Measurements from ENCODE around the gene SOX2. TPM values are rescaled to one million over a fixed set of nuclear protein-coding genes. Genes with fewer than 3 reads are reported as not detected.

Gene SOX2
- total RNA-seq, 2 donors from 2014 or later, result 0.33 to 1.3 TPM

GRCh38 chr3:181738551-181738950 is 26.8 kb downstream of the SOX2 start:
- WGBS, 2 donors, result 55 to 60% methylated on average over 5 of the region's 5 CpGs
- intact Hi-C loops (cut with DNase I), result no loop called here
- DNase-seq, result no peak
- no peaks in the 10 kb centered on the region for H3K9me3 ChIP-seq
- H3K4me3 ChIP-seq, result no peak overlapping the region
- no peaks in the 10 kb centered on the region for H3K4me1 ChIP-seq
- no peaks in the 10 kb centered on the region for H3K27me3 ChIP-seq
- TF ChIP-seq CTCF (IDR thresholded peaks at IDR 0.05) (no peak), POLR2A (IDR thresholded peaks at IDR 0.05) (no peak)
- H3K36me3 ChIP-seq (replicated peaks in 1 of 2; ENCODE audit: insufficient read depth in 1 of 2, low read depth in 2 of 2), result no peaks in the 10 kb centered on the region
- H3K27ac ChIP-seq, result no peak overlapping the region
- no peak for ATAC-seq

GRCh38 chr3:181739628-181740027 is 27.9 kb downstream of the SOX2 start:
- Histone ChIP-seq H3K9me3 (no peaks in the 10 kb centered on the region), H3K27ac (no peak overlapping the region), H3K27me3 (no peaks in the 10 kb centered on the region), H3K4me1 (no peaks in the 10 kb centered on the region), H3K36me3 (replicated peaks in 1 of 2; ENCODE audit: insufficient read depth in 1 of 2, low read depth in 2 of 2) (no peaks in the 10 kb centered on the region), H3K4me3 (no peak overlapping the region)
- intact Hi-C loops (cut with DNase I), result no loop called here
- 69 to 76% methylated on average over 4 of the region's 4 CpGs for WGBS, 2 donors
- no peak for DNase-seq
- no peak for ATAC-seq
- no peak for TF ChIP-seq POLR2A (IDR thresholded peaks at IDR 0.05)
- no peak for TF ChIP-seq CTCF (IDR thresholded peaks at IDR 0.05)

GRCh38 chr3:181741417-181741816 is 29.7 kb downstream of the SOX2 start:
- DNase-seq, result no peak
- 35 to 39% methylated on average over 6 of the region's 6 CpGs for WGBS, 2 donors
- no peaks in the 10 kb centered on the region for H3K27me3 ChIP-seq
- H3K27ac ChIP-seq, result no peak overlapping the region
- ATAC-seq, result no peak
- H3K4me3 ChIP-seq, result no peak overlapping the region
- no peaks in the 10 kb centered on the region for H3K4me1 ChIP-seq
- intact Hi-C loops (cut with DNase I), result no loop called here
- TF ChIP-seq POLR2A (IDR thresholded peaks at IDR 0.05), result no peak
- H3K36me3 ChIP-seq (replicated peaks in 1 of 2; ENCODE audit: insufficient read depth in 1 of 2, low read depth in 2 of 2), result no peaks in the 10 kb centered on the region
- no peaks in the 10 kb centered on the region for H3K9me3 ChIP-seq

GRCh38 chr3:181752202-181752671 is 40.5 kb downstream of the SOX2 start:
- no peak for DNase-seq
- H3K36me3 ChIP-seq (replicated peaks in 1 of 2; ENCODE audit: insufficient read depth in 1 of 2, low read depth in 2 of 2), result no peaks in the 10 kb centered on the region
- intact Hi-C loops (cut with DNase I), result no loop called here
- no peaks in the 10 kb centered on the region for H3K4me1 ChIP-seq
- no peak for TF ChIP-seq CTCF (IDR thresholded peaks at IDR 0.05)
- TF ChIP-seq POLR2A (IDR thresholded peaks at IDR 0.05), result no peak
- H3K27me3 ChIP-seq, result no peaks in the 10 kb centered on the region
- no peaks in the 10 kb centered on the region for H3K9me3 ChIP-seq
- WGBS, 2 donors, result 69 to 78% methylated on average over 5 of the region's 5 CpGs
- no peak overlapping the region for H3K27ac ChIP-seq
- no peak for ATAC-seq
- no peak overlapping the region for H3K4me3 ChIP-seq

GRCh38 chr3:181753391-181753790 is 41.7 kb downstream of the SOX2 start:
- no peaks in the 10 kb centered on the region for H3K36me3 ChIP-seq (replicated peaks in 1 of 2; ENCODE audit: insufficient read depth in 1 of 2, low read depth in 2 of 2)
- H3K27ac ChIP-seq, result no peak overlapping the region
- H3K27me3 ChIP-seq, result no peaks in the 10 kb centered on the region
- H3K4me3 ChIP-seq, result no peak overlapping the region
- intact Hi-C loops (cut with DNase I), result no loop called here
- no peak for ATAC-seq
- H3K4me1 ChIP-seq, result no peaks in the 10 kb centered on the region
- WGBS, 2 donors, result 62 to 70% methylated on average over 3 of the region's 3 CpGs
- TF ChIP-seq POLR2A (IDR thresholded peaks at IDR 0.05), result no peak
- no peak for TF ChIP-seq CTCF (IDR thresholded peaks at IDR 0.05)
- no peak for DNase-seq
- no peaks in the 10 kb centered on the region for H3K9me3 ChIP-seq
